Activated CD4-positive, alpha-beta T cell treated with anti-CD3 and anti-CD28 coated beads for 1 hour (primary cell): ENCODE measurements around the gene CSF2RB.

ENCODE experiments used
- DNase-seq: peaks from one replicate; pipeline ENCODE4 v3.0.0-alpha.2; 2020

Gene CSF2RB

DNA sequence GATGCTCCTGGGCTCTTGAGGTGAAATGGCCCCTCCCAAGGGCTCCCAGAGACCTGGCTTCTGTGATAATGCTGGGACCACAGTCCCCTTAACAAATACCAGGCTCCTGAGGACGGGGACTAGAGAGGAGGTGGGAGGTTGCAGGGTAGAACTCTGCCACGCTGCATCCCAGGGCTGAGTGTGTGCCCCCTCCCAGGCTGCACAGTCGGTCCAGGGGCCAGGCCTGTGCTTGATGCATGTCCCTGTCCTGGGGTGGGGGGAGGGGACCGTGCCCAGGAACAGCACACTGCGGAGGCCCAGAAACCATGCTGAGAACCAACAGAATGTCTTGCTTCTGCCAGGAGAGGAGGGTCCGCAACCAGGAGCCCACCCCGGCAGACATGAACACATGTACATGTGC, 9.3 kb downstream of the CSF2RB start:
- no peak for DNase-seq

DNA sequence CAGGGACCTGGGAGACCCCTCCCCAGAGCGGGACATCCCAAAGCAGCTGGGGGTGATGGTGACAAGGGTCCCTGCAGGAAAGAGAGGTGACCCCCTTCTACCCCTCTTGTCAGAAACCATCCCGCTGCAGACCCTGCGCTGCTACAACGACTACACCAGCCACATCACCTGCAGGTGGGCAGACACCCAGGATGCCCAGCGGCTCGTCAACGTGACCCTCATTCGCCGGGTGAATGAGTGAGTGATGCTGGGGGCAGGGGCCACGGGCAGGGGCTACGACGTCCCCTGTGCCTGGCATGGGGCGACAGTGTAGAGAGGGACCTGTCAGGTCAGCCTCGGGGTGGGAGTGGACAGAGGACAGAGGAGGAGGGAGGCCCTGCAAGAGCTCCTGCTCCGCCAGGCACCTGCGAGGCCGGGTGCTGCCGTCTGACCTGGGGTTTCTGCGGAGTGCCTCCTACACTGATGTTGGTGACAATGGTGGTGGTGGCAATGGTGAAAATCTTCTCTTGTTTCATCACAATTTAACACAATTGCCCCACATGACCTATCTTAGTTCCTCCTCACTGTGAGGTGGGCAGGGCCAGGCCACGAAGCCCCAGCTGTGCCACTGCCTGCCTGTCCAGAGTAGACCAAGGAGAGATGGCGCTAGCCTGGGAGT, 9.8 kb downstream of the CSF2RB start:
- DNase-seq = no peak

DNA sequence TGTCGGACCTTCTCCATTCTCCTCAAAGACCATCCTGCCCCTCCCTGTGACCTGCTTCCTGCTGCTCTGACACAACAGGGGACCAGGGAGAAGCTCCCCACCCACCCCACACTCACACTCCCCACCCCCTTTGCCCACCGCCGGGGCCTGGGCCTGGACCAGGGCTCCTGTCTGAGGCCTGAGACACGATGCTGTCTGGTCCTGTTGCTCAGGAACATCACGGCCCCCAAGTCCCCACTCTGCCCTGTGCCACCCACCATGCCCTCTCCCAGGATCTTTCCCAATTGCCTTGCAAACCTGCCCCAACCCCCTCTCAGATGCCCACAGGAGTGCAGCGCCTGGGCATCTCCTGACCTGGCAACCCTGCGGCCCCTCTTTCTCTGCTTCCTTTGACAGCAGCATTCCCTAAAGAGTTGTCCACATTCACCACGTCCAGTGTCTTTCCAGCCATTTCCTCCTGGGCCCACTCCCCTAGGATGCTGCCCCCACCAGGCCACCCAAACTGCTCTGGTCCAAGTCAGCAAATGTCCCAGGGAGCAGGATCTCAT, 10.8 kb downstream of the CSF2RB start:
- DNase-seq = no peak

DNA sequence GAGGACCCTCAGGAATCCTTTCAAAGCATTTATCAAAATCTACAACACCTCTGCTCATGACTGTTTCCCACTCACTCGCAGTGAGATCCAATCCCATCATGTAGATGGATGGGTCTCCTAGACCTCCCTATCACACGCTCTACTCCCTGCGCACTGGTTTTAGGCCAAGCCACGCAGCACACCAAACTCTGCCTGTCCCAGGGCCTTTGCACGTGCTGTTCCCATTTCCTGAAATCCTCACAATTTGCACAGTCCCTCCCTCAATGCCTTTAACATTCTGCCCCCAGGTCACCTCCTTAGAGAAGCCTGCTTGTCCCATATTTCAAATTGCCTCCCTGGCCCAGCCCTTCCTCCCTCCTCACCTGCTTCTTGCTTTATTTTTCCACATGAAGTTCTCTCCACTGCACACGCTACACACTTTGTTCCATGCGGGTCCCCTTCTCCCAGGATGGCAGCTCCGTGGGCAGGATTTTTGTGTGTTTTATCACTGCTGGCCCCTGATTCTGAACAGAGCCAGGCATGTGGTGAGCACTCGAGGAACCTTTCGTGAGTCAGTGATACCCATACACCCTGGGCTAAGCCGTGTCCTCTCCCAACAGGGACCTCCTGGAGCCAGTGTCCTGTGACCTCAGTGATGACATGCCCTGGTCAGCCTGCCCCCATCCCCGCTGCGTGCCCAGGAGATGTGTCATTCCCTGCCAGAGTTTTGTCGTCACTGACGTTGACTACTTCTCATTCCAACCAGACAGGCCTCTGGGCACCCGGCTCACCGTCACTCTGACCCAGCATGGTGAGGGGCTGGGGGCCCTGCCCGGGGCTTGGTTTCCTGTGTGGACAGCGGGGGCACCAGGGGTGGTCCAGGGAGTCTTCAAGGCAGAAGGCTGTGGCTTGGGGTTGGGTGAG, 12.2 kb downstream of the CSF2RB start:
- no peak for DNase-seq

DNA sequence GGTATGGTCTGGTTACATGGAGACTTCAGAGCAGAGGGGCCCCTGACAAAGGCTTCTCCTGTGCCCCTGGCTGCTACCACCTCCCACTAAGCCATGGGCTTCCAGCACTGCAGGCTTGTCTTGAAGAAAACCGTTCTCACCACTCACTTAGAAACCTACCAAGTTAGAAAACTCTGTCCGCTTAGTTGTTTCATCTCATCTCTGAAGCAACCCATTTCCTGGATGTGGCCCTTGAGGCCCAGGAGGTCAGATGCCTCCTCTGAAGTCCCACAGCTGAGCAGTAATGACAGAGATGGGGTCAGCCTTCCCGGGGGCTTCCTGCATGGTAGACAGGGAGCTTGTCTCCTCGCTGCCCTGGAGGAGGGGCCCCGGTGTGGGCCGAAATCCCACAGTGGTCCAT, 12.9 kb downstream of the CSF2RB start:
- no peak for DNase-seq

DNA sequence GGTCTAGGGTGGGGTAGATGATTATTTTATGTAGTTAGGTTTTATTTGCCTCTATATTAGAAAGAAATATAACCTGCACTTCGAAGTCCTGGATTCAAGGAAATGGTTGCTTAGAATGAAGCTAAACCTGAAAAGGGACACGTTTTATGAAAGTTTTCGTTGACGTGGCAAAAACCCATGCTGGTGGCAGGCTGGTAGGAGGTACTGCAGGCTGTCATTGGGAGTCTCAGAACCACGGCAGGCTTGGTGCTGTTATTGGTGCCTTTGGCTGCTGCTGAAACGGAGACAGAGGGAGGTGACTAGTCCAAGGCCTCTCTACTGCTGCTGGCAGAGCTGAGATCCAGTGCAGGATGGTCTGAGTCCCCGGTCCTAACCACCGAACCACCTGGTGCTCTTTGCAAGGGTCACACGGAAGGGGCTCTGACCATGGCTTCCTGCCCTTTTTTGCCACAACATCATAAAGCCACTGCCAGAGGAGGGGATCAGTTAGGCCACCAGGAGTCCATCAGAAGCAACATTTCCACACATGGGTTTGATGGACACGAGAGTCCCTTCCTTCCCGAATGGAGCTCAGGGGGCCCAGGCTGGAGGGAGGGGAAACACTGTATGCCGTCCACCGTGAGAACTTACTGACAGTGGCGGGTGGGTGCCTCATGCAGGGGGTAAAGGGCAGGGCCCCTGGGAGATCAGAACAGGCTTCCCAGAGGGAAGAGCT, 13.4 kb downstream of the CSF2RB start:
- DNase-seq = no peak

DNA sequence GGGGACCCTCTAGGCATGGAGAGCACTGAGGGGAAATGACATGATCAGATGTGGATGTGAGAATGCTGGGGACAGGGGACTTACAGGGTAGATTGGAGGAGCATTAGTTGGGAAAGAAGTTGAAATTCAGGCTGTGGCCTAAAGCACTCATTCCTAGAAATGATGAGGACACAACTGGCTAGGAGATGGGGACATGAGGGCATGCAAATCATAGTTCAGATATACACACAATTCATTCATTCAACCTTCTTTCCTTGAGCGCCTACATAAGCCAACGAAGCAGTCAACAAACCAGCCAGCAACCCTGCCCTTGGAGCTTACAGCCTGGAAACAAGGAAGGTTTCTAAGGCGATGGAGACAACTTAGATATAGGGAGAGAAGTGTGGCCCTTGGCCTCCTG, 14.2 kb downstream of the CSF2RB start:
- no peak for DNase-seq

DNA sequence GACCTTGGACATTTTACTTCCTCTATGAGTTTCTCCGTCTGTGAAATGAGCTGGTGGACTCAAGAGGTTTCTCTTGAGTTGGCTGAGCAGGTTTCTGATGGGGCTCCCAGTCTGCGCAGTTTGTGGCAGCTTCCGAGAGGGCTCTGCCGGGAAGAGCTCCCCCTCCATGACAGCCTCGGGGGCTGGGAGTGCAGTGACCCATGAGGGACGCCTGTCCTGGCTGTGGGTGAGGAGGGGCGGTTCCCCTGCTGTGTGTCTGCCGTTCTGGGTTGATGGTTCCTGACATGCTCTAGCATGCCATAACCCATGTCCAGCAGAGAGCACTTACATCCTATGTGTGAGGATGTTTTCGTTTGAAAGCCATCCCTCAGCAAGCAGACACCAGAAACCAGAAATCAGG, 14.8 kb downstream of the CSF2RB start:
- DNase-seq = no peak

DNA sequence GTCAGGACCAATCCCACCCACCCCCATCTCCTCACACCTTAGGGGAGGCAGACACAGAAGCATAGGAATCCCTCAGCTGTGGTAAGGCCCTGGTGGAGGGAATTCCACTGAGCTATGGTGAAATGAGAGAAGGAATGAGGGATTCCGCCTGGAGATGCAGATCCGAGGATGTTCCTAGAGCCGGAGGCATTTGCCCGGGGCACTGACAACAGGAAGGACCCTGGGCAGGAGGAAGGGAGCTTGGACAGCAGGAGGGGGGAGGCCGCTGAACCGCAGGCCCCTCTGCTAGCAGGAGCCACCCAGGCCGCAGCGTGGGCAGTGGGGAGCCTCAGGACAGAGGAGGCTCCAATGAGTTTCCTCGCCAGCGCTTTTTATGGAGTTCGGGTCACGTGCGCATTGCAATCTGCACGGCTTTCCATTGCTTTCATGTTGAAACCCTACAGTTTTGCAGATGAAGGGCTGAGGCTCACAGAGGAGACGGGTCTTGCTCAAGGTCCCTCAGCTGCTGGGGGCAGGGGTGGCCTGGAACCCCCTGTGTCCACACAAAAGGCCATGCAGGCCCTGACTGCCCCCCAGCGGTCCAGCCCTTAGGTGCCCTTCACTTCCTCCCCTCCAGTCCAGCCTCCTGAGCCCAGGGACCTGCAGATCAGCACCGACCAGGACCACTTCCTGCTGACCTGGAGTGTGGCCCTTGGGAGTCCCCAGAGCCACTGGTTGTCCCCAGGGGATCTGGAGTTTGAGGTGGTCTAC, 15.5 kb downstream of the CSF2RB start:
- no peak for DNase-seq

DNA sequence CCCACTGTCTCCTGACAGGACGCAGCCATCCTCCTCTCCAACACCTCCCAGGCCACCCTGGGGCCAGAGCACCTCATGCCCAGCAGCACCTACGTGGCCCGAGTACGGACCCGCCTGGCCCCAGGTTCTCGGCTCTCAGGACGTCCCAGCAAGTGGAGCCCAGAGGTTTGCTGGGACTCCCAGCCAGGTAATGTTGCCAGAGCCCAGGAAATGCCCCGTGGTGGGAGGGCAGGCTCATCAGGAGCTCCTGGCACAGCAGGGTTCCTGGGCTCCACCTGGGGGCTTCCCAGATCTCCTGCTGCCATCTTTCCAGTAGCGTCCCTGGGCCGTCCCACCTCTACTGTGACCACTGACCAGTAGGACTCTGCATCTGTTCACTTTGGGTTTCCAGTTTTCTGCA, 16.2 kb downstream of the CSF2RB start:
- no peak for DNase-seq

DNA sequence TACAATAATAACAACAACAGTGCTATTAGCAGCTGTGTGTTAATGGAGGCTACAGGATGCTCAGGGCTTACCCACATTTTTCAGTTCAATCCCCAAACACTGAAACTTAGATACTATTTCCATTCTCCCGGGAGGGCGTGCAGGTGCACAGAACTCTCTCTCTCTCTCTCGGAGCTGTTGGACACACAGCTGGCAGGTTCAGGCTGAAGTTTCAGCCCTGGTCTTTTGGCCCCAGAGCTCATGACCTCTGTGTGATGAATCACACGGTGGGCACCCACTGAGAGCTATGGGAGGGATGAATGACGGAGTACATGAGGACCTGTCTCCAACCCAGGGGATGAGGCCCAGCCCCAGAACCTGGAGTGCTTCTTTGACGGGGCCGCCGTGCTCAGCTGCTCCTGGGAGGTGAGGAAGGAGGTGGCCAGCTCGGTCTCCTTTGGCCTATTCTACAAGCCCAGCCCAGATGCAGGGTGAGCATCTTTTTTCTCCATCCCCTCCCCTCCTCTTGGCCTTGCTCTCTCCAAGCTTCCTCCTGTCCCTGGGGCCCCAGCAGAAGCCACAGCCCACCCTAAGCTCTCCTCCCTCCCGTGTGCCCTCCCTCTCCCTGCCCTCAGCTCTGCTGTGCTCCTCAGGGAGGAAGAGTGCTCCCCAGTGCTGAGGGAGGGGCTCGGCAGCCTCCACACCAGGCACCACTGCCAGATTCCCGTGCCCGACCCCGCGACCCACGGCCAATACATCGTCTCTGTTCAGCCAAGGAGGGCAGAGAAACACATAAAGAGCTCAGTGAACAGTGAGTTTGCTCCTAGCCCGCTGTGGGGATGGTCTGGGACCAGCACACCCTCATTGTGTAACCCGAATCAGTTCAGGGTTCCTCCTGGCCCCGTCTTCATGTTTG, 16.9 kb downstream of the CSF2RB start:
- DNase-seq = no peak

DNA sequence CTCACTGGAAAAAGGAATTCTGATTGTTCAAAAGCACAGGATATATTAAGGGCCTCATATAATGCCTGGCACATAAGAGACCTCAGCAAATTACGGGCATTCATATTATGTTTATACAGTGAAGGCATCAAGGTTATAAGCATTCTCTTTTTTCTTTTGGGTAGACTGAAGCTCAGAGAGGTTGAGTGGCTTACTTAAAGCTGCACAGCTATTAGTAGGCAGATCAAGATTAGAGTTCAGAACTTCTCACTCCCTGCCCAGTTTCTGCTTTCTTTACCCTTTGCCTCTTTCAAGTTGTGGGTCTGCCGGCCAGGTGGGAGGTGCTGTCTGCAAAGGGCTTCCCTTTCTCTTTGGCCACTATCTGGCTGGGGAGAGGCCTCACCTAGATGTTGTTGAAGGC, 18.0 kb downstream of the CSF2RB start:
- DNase-seq = no peak

DNA sequence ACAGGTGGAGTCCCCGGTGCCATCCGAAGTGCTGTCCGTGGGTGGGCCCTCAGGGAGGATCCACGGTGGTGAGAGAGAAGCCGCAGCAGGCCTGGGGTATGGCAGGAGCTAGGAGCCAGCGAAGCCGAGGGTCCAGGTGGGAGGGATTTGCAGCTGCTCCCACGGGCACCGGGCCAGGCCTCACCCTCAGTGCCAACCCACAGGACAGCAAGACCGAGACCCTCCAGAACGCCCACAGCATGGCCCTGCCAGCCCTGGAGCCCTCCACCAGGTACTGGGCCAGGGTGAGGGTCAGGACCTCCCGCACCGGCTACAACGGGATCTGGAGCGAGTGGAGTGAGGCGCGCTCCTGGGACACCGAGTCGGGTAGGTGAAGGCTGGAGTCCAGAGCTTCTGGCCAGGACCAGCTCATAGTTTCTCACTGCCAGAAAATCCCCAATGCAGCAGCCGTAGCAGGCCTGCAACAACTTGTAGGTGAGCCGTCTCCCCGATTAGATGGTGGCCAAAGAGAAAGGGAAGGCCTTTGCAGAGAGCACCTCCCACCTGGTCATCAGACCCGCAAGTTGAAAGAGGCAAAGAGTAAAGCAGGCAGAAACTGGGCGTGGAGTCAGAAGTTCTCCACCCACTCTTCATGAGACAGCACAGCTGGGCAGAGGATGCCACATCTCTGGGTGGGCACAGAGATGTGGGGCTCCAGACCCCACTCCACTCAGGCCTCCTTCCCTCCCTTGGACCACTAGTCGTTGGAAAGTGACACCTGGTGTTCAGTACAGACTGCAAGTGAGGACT, 20.4 kb downstream of the CSF2RB start:
- no peak for DNase-seq

DNA sequence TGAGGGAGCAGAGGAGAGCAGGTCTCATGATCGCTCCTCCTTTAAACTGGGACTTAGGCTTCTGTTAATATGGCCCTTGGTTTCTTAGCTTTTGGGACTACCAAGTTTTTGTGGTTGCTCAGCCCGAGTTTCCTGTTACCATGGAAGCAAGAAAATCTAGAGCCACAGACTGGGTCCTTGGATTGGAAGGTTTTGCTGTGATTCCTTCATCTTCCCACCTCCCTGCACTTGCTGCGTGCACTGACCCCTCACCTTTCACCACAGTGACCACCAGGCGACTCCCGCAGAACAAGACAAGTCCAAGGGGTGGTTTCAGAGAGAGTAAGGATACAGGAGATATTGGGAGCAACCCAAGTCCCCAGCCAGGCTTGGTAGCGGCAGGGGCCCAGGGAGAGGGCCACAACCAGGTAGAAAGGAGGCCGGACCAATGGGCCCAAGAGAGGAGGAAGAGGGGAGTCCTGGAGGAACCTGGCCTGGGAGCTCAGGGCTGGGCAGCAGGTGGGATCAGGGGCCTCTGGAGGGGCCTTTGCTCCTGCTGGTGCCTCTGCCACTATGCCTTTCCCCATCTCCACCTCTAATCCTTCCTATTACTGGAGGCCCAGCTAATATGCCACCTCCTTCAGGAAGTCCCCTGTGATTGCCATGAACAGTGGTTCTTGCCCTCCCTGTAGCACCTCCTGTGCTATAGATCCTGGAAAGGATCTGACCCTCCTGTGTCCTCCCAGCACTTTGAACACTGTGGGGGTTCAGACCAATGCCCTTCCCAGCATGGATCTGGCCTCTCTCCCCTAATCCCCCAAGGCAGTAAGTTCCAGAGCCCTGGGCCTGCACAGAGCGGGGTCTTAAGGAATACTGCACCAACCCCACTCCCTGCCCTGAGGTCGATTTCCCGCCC, 21.2 kb downstream of the CSF2RB start:
- DNase-seq = no peak

DNA sequence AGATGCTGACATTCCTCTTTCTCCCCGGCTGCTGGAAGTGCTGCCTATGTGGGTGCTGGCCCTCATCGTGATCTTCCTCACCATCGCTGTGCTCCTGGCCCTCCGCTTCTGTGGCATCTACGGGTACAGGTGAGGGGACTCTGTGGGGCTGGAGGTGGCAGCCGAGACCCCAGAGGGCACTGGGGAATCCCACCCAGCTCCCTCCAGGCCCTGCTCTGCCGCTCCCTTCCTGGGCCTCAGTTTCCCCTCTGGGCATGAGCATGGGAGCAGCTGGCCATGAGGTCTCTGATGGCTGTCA, 21.8 kb downstream of the CSF2RB start:
- no peak for DNase-seq

DNA sequence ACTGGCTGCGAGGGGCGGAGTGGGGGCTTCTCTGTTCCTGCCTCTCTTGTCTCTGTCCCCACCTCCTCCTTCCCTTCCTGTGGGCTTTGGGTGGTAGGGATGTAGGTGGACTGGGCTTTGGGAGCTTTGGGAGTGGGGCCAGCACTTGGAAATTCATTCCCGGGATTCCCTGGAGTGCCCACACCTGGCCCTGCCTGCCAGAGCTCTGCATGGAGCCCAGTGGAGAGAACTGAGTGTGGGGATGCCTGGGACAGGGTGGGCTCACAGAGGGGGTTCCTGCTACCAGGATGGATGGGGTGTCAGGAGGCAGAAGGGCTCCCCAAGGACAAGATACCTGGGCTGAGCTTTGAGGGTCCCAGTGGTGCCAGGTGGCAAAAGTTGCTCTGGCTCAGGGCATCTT, 22.3 kb downstream of the CSF2RB start:
- DNase-seq = no peak

DNA sequence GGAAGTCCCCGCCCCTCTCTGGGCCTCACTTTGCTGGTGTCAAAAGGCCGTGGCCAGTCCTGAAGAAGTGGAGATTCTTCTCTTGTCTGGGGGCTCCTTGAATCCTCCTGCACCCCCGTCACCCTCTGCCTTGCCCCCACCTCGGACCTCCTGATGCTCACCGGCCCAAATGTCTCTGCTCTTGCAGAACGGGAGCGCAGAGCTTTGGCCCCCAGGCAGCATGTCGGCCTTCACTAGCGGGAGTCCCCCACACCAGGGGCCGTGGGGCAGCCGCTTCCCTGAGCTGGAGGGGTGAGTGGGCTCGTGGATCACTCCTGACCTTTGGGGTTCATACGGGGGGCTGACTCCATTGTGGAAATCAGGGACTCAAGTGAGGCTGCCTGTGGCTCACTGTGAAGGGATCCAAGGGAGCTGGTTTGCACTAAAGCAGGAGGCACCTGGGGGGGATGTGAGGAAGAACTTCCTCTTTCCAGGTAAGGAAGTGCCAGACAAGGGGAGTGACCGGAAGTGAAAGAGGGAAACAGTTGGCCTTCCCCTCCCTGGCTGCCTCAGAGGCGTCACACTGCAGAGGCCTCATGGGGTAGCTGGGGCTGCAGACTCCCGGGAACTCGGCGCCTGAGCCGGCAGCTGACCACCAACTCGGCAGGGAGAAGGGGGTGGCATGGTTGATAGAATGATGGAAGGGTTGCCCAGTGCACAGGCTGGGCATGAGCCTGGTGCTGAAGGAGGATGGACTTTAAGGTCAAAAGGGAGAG, 23.1 kb downstream of the CSF2RB start:
- DNase-seq = no peak

DNA sequence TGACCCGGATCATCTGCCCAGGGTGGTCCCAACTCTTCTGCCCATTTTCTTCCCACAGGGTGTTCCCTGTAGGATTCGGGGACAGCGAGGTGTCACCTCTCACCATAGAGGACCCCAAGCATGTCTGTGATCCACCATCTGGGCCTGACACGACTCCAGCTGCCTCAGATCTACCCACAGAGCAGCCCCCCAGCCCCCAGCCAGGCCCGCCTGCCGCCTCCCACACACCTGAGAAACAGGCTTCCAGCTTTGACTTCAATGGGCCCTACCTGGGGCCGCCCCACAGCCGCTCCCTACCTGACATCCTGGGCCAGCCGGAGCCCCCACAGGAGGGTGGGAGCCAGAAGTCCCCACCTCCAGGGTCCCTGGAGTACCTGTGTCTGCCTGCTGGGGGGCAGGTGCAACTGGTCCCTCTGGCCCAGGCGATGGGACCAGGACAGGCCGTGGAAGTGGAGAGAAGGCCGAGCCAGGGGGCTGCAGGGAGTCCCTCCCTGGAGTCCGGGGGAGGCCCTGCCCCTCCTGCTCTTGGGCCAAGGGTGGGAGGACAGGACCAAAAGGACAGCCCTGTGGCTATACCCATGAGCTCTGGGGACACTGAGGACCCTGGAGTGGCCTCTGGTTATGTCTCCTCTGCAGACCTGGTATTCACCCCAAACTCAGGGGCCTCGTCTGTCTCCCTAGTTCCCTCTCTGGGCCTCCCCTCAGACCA, 24.0 kb downstream of the CSF2RB start:
- DNase-seq = no peak

DNA sequence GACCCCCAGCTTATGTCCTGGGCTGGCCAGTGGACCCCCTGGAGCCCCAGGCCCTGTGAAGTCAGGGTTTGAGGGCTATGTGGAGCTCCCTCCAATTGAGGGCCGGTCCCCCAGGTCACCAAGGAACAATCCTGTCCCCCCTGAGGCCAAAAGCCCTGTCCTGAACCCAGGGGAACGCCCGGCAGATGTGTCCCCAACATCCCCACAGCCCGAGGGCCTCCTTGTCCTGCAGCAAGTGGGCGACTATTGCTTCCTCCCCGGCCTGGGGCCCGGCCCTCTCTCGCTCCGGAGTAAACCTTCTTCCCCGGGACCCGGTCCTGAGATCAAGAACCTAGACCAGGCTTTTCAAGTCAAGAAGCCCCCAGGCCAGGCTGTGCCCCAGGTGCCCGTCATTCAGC, 24.6 kb downstream of the CSF2RB start:
- DNase-seq = no peak
